Measurements from ENCODE around the gene FHOD1. TPM values are rescaled to one million over a fixed set of nuclear protein-coding genes. Genes with fewer than 3 reads are reported as not detected.

FHOD1 gene
- total and polyA plus RNA-seq, 2 donors (not counting 1 experiment from before 2014, with no cell fraction given): 46.3 to 46.9 TPM

- Histone ChIP-seq H4K20me1 (ENCODE audit: control insufficient read depth, insufficient read depth, low read length, poor library complexity, severe bottlenecking) (no peaks in the 10 kb centered on the region), H3K4me2 (replicated peaks; ENCODE audit: low read depth, low read length, poor library complexity, severe bottlenecking) (no peak overlapping the region), H3K36me3 (replicated peaks in 1 of 2; ENCODE audit: control extremely low read depth in 1 of 2, control insufficient read depth in 1 of 2, extremely low read depth in 1 of 2, insufficient read depth in 2 of 2, low read length in 1 of 2) (no peaks in the 10 kb centered on the region), H3K4me1 (ENCODE audit: control insufficient read depth in 2 of 2, insufficient read depth in 2 of 2, low read length in 2 of 2) (no peaks in the 10 kb centered on the region), H3K4me3 (ENCODE audit: control extremely low read depth in 1 of 5, extremely low read depth in 1 of 5, insufficient read depth in 1 of 5, low read depth in 2 of 5, low read length in 4 of 5) (no peak overlapping the region), H3K9ac (ENCODE audit: low read length) (no peak overlapping the region), H3K79me2 (ENCODE audit: control insufficient read depth, insufficient read depth, low read length) (no peaks in the 10 kb centered on the region), H2AFZ (ENCODE audit: insufficient read depth, low read depth, low read length, poor library complexity, severe bottlenecking) (no peak overlapping the region), H3K9me3 (ENCODE audit: control extremely low read depth in 1 of 3, control insufficient read depth in 2 of 3, insufficient read depth in 1 of 3, low read length in 2 of 3) (no peaks in the 10 kb centered on the region), H3K27ac (ENCODE audit: low read length in 2 of 2) (no peak overlapping the region), H3K27me3 (replicated peaks in 1 of 4; ENCODE audit: control extremely low read depth in 1 of 4, control insufficient read depth in 3 of 4, insufficient read depth in 4 of 4, low read length in 3 of 4) (no peaks in the 10 kb centered on the region)
- TF ChIP-seq EZH2 (IDR thresholded peaks at IDR 0.05; ENCODE audit: borderline replicate concordance, insufficient read depth, low read depth, low read length, poor library complexity, severe bottlenecking) (no peak), CTCF (IDR thresholded peaks at IDR 0.05) (no peak)
- Mint-ChIP-seq H3K27ac (no peak overlapping the region), H3K9me3 (ENCODE audit: insufficient read depth) (no peaks in the 10 kb centered on the region), H3K27me3 (no peaks in the 10 kb centered on the region), H3K4me1 (no peaks in the 10 kb centered on the region), H3K4me3 (no peak overlapping the region)
- 83% methylated on average over 3 of the region's 8 CpGs for WGBS (ENCODE audit: insufficient coverage)
- ChIA-PET POLR2A (no interaction called here), CTCF (no interaction called here)
- DNase-seq: no peak
- ATAC-seq (ENCODE audit: low read depth): no peak
- intact Hi-C loops (cut with micrococcal nuclease): no loop called here
Observed at GRCh38 chr16:67213197-67214019, 33.9 kb downstream of the FHOD1 start.

- H3K27ac ChIP-seq (ENCODE audit: low read length in 2 of 2): no peak overlapping the region
- Mint-ChIP-seq H3K4me3 (no peak overlapping the region), H3K27me3 (no peaks in the 10 kb centered on the region), H3K9me3 (ENCODE audit: insufficient read depth) (no peaks in the 10 kb centered on the region), H3K4me1 (no peaks in the 10 kb centered on the region), H3K27ac (no peak overlapping the region)
- H3K9me3 ChIP-seq (ENCODE audit: control extremely low read depth in 1 of 3, control insufficient read depth in 2 of 3, insufficient read depth in 1 of 3, low read length in 2 of 3): no peaks in the 10 kb centered on the region
- H3K27me3 ChIP-seq (replicated peaks in 1 of 4; ENCODE audit: control extremely low read depth in 1 of 4, control insufficient read depth in 3 of 4, insufficient read depth in 4 of 4, low read length in 3 of 4): no peaks in the 10 kb centered on the region
- DNase-seq: no peak
- no peak overlapping the region for H2AFZ ChIP-seq (ENCODE audit: insufficient read depth, low read depth, low read length, poor library complexity, severe bottlenecking)
- intact Hi-C loops (cut with micrococcal nuclease): no loop called here
- ChIA-PET POLR2A (no interaction called here), CTCF (interaction anchor here (0.6 kb wide), 1 partner anchor 604 kb away, joined by 3 read pairs; no protein-coding TSS in a partner anchor)
- no peaks in the 10 kb centered on the region for H3K36me3 ChIP-seq (replicated peaks in 1 of 2; ENCODE audit: control extremely low read depth in 1 of 2, control insufficient read depth in 1 of 2, extremely low read depth in 1 of 2, insufficient read depth in 2 of 2, low read length in 1 of 2)
- TF ChIP-seq CTCF (IDR thresholded peaks at IDR 0.05): no peak
- no peak overlapping the region for H3K9ac ChIP-seq (ENCODE audit: low read length)
- no peak overlapping the region for H3K4me3 ChIP-seq (ENCODE audit: control extremely low read depth in 1 of 5, extremely low read depth in 1 of 5, insufficient read depth in 1 of 5, low read depth in 2 of 5, low read length in 4 of 5)
- no peak overlapping the region for H3K4me2 ChIP-seq (replicated peaks; ENCODE audit: low read depth, low read length, poor library complexity, severe bottlenecking)
- no peak for ATAC-seq (ENCODE audit: low read depth)
- no peaks in the 10 kb centered on the region for H3K79me2 ChIP-seq (ENCODE audit: control insufficient read depth, insufficient read depth, low read length)
- no peaks in the 10 kb centered on the region for H4K20me1 ChIP-seq (ENCODE audit: control insufficient read depth, insufficient read depth, low read length, poor library complexity, severe bottlenecking)
- no peaks in the 10 kb centered on the region for H3K4me1 ChIP-seq (ENCODE audit: control insufficient read depth in 2 of 2, insufficient read depth in 2 of 2, low read length in 2 of 2)
Observed at GRCh38 chr16:67212766-67213165, 34.5 kb downstream of the FHOD1 start.

Data from B cell (primary cell).